Naive thymus-derived CD8-positive, alpha-beta T cell (primary cell): ENCODE results near the gene MMP10. TPM values are rescaled to one million over a fixed set of nuclear protein-coding genes. Genes with fewer than 3 reads are reported as not detected.

ENCODE experiments used
- ATAC-seq, 2 donors: fragments of 150-1000 bp; cut with Tn5 transposase in 1 of 2; sonication (Bioruptor Pico), chemical (Tn5 transposase) in 1 of 2; 1 replicate in 1 of 2; 2 replicates in 1 of 2; pipeline ENCODE4 v1.10.0; 2021; ENCODE audit warnings: mild to moderate bottlenecking in 2 of 2, moderate library complexity in 2 of 2
- POLR2A ChIA-PET: fragments of 350-600 bp; sonication (Branson Sonifier 250); formaldehyde crosslinking; loops from one replicate; lab custom pipeline; 2021; ENCODE audit warnings: antibody characterized with exemption; lab: Charles Lee
- DNase-seq, 10 donors: peaks; one replicate each; pipeline versions ENCODE4 v3.0.0 to v3.0.0-alpha.2; 2020 to 2022
- H3K27ac Mint-ChIP-seq, 10 donors: one replicate each; pipeline ENCODE4 v1.8.0; 2020 to 2022; ENCODE audit warnings: mild to moderate bottlenecking in 10 of 10, mixed read lengths in 10 of 10, moderate library complexity in 4 of 10, inconsistent platforms in 1 of 10
- H3K27me3 Mint-ChIP-seq, 5 donors: one replicate each; pipeline ENCODE4 v1.8.0; 2021 to 2022; ENCODE audit warnings: mixed read lengths in 5 of 5
- H3K36me3 Mint-ChIP-seq, 3 donors: one replicate each; pipeline ENCODE4 v1.8.0; 2020 to 2022; ENCODE audit warnings: mixed read lengths in 3 of 3, mild to moderate bottlenecking in 2 of 3, inconsistent platforms in 1 of 3
- H3K4me1 Mint-ChIP-seq, 4 donors: one replicate each; pipeline ENCODE4 v1.8.0; 2021 to 2022; ENCODE audit warnings: mixed read lengths in 4 of 4
- H3K4me3 Mint-ChIP-seq, 10 donors: one replicate each; pipeline ENCODE4 v1.8.0; 2020 to 2022; ENCODE audit warnings: mild to moderate bottlenecking in 10 of 10, mixed read lengths in 10 of 10, moderate library complexity in 6 of 10, inconsistent platforms in 1 of 10
- H3K9me3 Mint-ChIP-seq, 9 donors: one replicate each; pipeline ENCODE4 v1.8.0; 2020 to 2022; ENCODE audit warnings: mixed read lengths in 9 of 9, mild to moderate bottlenecking in 3 of 9, inconsistent platforms in 1 of 9, moderate library complexity in 1 of 9
- polyA plus RNA-seq, 3 donors: library from polyadenylated mRNA; unstranded; fragments of 300-500 nt; fragmentation: Illumina TruSeq; gene quantifications; one replicate each; pipeline ENCODE4 v1.2.3, GENCODE V29; 2021
- total RNA-seq, 8 experiments: library from RNA in 2 of 8; stranded (reverse) in 2 of 8; gene quantifications; one replicate each; pipeline ENCODE4 v1.2.3 and lab custom pipeline; 2021 to 2026

The MMP10 gene
- total RNA-seq (not detected), polyA plus RNA-seq (not detected), total RNA-seq (lab: John Stamatoyannopoulos, UW) (0 to 1.7 (median 0.04) reads per million in 6 experiments)

DNA sequence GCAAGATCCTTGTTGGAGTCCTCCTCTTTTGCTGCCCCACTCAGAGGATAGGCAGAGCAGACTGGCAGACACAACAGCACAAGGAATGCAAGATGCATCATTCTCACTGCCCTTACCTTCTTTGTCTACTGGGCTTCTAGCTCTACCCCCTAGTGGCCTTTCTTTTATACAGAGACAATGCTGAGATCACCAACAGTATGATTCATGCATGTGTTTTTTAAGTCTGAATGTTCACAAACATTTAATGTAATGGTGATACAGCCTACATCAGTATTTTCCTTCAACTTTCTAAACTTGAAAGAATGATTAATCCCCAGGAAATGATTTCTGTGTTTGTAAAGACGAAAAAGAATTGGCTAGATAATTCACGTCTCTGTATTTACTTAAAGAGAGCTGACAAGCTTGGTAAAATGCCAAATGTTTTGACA, at the start of gene MMP10:
Gene MMP10 (minus strand): TSS at position 138 of the 428 bp plus-strand sequence. CDS start 37 bp downstream, at position 101.
- no peaks in the 10 kb centered on the region for H3K4me1 Mint-ChIP-seq
- H3K27ac Mint-ChIP-seq, result no peak within 1 kb of the TSS
- DNase-seq (no peak), ATAC-seq (no peak)
- no peaks in the 10 kb centered on the region for H3K36me3 Mint-ChIP-seq
- POLR2A ChIA-PET, result no interaction called here
- H3K4me3 Mint-ChIP-seq, result no peak within 1 kb of the TSS
- peaks cover 0 to 3% (median 0%) of the 10 kb centered on the region in 9 donors for H3K9me3 Mint-ChIP-seq
- H3K27me3 Mint-ChIP-seq, result peaks cover 2 to 12% (median 7%) of the 10 kb centered on the region in 5 donors

- no peak overlapping the region for H3K4me3 Mint-ChIP-seq
- no peak for ATAC-seq
- POLR2A ChIA-PET, result no interaction called here
- H3K27ac Mint-ChIP-seq, result no peak overlapping the region
- no peak for DNase-seq
- peaks cover 30 to 62% (median 32%) of the 10 kb centered on the region in 5 donors for H3K27me3 Mint-ChIP-seq
- peaks cover 0 to 1% (median 0%) of the 10 kb centered on the region in 3 donors for H3K36me3 Mint-ChIP-seq
- peaks cover 0 to 3% (median 0%) of the 10 kb centered on the region in 4 donors for H3K4me1 Mint-ChIP-seq
- peaks cover 0 to 4% (median 1%) of the 10 kb centered on the region in 9 donors for H3K9me3 Mint-ChIP-seq
Observed at GRCh38 chr11:102829316-102830000, 49.0 kb upstream of the MMP10 start.

GRCh38 chr11:102824556-102824955, 44.1 kb upstream of the MMP10 start:
- H3K27ac Mint-ChIP-seq, result no peak overlapping the region
- no peak for ATAC-seq
- no peak for DNase-seq
- no peak overlapping the region for H3K4me3 Mint-ChIP-seq
- peaks cover 0 to 5% (median 0%) of the 10 kb centered on the region in 9 donors for H3K9me3 Mint-ChIP-seq
- no peaks in the 10 kb centered on the region for H3K4me1 Mint-ChIP-seq
- peaks cover 11 to 24% (median 14%) of the 10 kb centered on the region in 5 donors for H3K27me3 Mint-ChIP-seq
- POLR2A ChIA-PET, result no interaction called here
- no peaks in the 10 kb centered on the region for H3K36me3 Mint-ChIP-seq

GRCh38 chr11:102819491-102819890, 39.1 kb upstream of the MMP10 start:
- H3K27me3 Mint-ChIP-seq, result peaks cover 0 to 17% (median 0%) of the 10 kb centered on the region in 5 donors
- H3K4me1 Mint-ChIP-seq, result no peaks in the 10 kb centered on the region
- H3K4me3 Mint-ChIP-seq, result no peak overlapping the region
- no peak for DNase-seq
- H3K9me3 Mint-ChIP-seq, result peaks cover 6 to 37% (median 18%) of the 10 kb centered on the region in 9 donors
- ATAC-seq, result no peak
- POLR2A ChIA-PET, result no interaction called here
- peaks cover 0 to 14% (median 3%) of the 10 kb centered on the region in 3 donors for H3K36me3 Mint-ChIP-seq
- no peak overlapping the region for H3K27ac Mint-ChIP-seq

- Mint-ChIP-seq H3K4me3 (no peak overlapping the region), H3K36me3 (peaks cover 0 to 12% (median 4%) of the 10 kb centered on the region in 3 donors), H3K27me3 (peaks cover 0 to 22% (median 12%) of the 10 kb centered on the region in 5 donors), H3K9me3 (peaks cover 6 to 35% (median 16%) of the 10 kb centered on the region in 9 donors), H3K4me1 (no peaks in the 10 kb centered on the region), H3K27ac (no peak overlapping the region)
- POLR2A ChIA-PET, result no interaction called here
- no peak for ATAC-seq
- no peak for DNase-seq
Observed at GRCh38 chr11:102813484-102813883, 33.1 kb upstream of the MMP10 start.

DNA sequence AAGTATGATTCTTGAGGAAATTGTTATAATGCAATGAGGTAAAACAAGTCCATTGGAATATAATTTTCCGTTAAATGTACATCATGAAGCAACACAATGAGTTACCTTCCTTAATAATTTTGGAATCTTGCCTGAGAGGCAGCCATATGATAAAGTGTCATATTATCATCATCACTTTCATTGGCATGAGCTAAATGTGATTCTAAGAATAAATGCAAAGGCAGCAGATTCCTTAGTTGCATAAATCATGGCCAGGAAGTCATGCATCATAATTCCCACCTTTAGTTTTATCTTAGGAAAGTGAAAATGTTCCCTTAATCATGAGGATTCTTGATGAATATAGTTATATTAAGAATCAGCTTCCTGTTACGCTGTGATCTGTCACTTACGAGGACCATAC, 31.8 kb upstream of the MMP10 start:
- POLR2A ChIA-PET, result no interaction called here
- no peak for DNase-seq
- Mint-ChIP-seq H3K4me1 (no peaks in the 10 kb centered on the region), H3K4me3 (no peak overlapping the region), H3K27me3 (peaks cover 0 to 31% (median 21%) of the 10 kb centered on the region in 5 donors), H3K27ac (no peak overlapping the region), H3K9me3 (peaks cover 4 to 24% (median 11%) of the 10 kb centered on the region in 9 donors), H3K36me3 (peaks cover 0 to 7% (median 3%) of the 10 kb centered on the region in 3 donors)
- no peak for ATAC-seq

DNA sequence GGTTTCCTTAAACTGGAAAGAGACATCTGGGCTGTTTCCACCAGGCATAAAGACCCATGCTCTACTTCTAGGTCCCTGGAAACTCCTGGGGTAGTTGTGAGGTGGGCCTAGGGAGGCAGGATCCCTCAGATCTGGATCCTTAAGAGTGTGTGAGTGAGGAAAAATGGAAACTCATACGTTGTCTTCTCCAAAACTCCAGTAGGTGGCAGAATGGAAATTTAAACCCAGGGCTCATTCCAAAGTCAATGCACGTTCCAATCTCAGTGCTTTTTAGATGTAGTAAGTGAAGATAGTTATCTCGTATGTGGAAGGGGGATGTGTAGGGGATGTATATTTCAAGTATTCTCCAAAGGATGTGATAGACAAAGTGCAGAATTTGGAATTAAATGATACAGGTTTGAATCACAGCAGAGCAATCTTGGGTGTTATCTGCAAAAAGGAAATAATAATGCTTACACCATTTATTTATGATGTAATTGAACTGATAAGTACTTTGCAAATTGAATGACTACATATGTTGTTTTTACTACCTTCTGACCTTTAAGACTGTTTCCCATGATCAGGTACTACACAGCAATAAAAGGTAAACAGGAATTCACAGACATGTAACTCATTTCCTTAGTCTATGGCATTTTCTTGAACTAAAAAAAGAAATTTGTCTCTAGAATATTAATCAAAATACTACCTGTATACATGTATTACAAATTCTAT, 30.7 kb upstream of the MMP10 start:
- Mint-ChIP-seq H3K27me3 (peaks cover 0 to 31% (median 16%) of the 10 kb centered on the region in 5 donors), H3K9me3 (peaks cover under 1 to 15% (median 6%) of the 10 kb centered on the region in 9 donors), H3K36me3 (peaks cover 0 to 3% (median 0%) of the 10 kb centered on the region in 3 donors), H3K27ac (no peak overlapping the region), H3K4me3 (no peak overlapping the region), H3K4me1 (no peaks in the 10 kb centered on the region)
- POLR2A ChIA-PET, result no interaction called here
- ATAC-seq (no peak), DNase-seq (no peak)

DNA sequence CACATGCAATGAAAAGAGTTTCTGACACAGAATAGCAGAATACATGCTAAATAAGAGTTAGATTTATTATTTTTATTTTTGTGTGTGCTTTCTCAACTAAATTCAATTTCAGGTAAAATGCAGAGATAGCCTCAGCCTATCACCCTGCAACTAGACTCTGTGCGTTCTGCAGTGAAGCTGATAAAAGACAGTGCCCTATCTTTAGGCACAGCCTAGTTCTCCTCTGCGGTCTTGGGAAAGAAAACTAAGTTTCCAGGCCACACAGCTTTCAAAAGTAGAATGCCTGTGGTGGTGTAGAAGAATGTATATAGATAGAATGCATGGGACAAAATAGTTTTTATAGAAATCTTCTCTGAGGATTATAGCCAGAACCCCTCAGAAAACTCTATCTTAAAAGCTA, 29.5 kb upstream of the MMP10 start:
- no peak for DNase-seq
- Mint-ChIP-seq H3K27me3 (peaks cover under 1 to 34% (median 16%) of the 10 kb centered on the region in 5 donors), H3K36me3 (peaks cover 0 to 3% (median 0%) of the 10 kb centered on the region in 3 donors), H3K27ac (no peak overlapping the region), H3K4me3 (no peak overlapping the region), H3K9me3 (peaks cover 0 to 11% (median 0%) of the 10 kb centered on the region in 9 donors), H3K4me1 (no peaks in the 10 kb centered on the region)
- POLR2A ChIA-PET, result no interaction called here
- no peak for ATAC-seq

- ATAC-seq (no peak), DNase-seq (no peak)
- POLR2A ChIA-PET, result no interaction called here
- H3K36me3 Mint-ChIP-seq, result no peaks in the 10 kb centered on the region
- no peaks in the 10 kb centered on the region for H3K4me1 Mint-ChIP-seq
- peaks cover 5 to 53% (median 29%) of the 10 kb centered on the region in 5 donors for H3K27me3 Mint-ChIP-seq
- no peak overlapping the region for H3K4me3 Mint-ChIP-seq
- H3K9me3 Mint-ChIP-seq, result peaks cover 0 to 2% (median 0%) of the 10 kb centered on the region in 9 donors
- H3K27ac Mint-ChIP-seq, result no peak overlapping the region
Observed at GRCh38 chr11:102807921-102808320, 27.5 kb upstream of the MMP10 start.

DNA sequence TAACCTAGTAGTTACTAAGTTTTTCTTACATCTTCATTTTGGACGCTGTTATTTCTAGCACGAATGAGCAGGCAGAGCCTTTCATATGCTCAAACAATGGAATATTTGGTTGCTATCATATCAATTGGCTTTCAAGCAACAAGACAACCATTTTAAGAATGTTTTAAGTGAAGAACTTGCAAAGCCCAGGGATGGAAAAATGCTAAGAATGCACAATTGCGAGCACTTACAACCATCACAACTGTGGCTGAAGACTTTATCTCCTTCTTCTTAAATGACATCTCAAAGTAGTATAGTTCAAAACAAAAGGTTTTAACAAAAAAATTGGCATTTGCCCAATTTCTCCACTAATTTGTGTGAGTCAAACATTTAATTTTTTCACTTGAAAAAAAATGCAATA, 25.9 kb upstream of the MMP10 start:
- POLR2A ChIA-PET, result no interaction called here

DNA sequence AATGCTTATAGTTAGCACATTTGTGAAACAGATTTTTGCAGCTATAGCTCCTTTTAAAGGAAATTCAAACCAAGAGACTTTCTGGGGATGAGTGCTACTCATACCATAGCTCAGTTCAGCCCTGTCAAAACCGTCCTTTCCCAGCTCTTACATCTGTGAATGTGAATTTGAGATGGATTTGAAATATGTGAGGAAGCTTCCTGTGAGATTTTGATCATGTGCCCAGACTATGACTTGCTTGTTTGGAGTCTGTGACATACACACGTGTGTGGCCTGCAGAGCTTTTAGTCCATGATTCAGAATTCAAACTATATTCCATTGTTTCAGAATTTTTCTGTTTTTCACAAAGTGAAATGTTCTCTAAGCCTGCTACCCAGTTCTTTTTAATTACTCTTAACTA, 21.9 kb upstream of the MMP10 start:
- no peaks in the 10 kb centered on the region for H3K36me3 Mint-ChIP-seq
- H3K27me3 Mint-ChIP-seq, result peaks cover 8 to 28% (median 13%) of the 10 kb centered on the region in 5 donors
- H3K9me3 Mint-ChIP-seq, result no peaks in the 10 kb centered on the region
- no peak overlapping the region for H3K27ac Mint-ChIP-seq
- no peaks in the 10 kb centered on the region for H3K4me1 Mint-ChIP-seq
- DNase-seq (no peak), ATAC-seq (no peak)
- POLR2A ChIA-PET, result no interaction called here
- no peak overlapping the region for H3K4me3 Mint-ChIP-seq

More for the DNA sequence above, 25.9 kb upstream of the MMP10 start:
- Mint-ChIP-seq H3K27ac (no peak overlapping the region), H3K27me3 (peaks cover 7 to 52% (median 29%) of the 10 kb centered on the region in 5 donors), H3K4me1 (no peaks in the 10 kb centered on the region), H3K4me3 (no peak overlapping the region), H3K36me3 (no peaks in the 10 kb centered on the region), H3K9me3 (peaks cover 0 to 2% (median 0%) of the 10 kb centered on the region in 9 donors)
- no peak for DNase-seq
- no peak for ATAC-seq

- Mint-ChIP-seq H3K27ac (no peak overlapping the region), H3K4me1 (no peaks in the 10 kb centered on the region), H3K4me3 (no peak overlapping the region), H3K27me3 (peaks cover 8 to 28% (median 13%) of the 10 kb centered on the region in 5 donors), H3K36me3 (no peaks in the 10 kb centered on the region), H3K9me3 (no peaks in the 10 kb centered on the region)
- no peak for DNase-seq
- no peak for ATAC-seq
- POLR2A ChIA-PET, result no interaction called here
Observed at GRCh38 chr11:102800767-102801166, 20.3 kb upstream of the MMP10 start.
